NK-92 (cell line): ENCODE data around the gene OR5B21.

ENCODE experiments used
- DNase-seq: peaks from one replicate; lab custom pipeline; 2025; ENCODE audit not compliant: unreplicated experiment; lab: John Stamatoyannopoulos, UW

Gene OR5B21

GRCh38 chr11:58508005-58508404, at the start of gene OR5B21:
OR5B21 (minus strand) TSS chr11:58508105; CDS start chr11:58508105, 0 bp downstream.
- DNase-seq = no peak

GRCh38 chr11:58549644-58550043, 41.7 kb upstream of the OR5B21 start:
- DNase-seq = no peak

- DNase-seq = no peak
These were observed 38.9 kb upstream of the OR5B21 start for GRCh38 chr11:58546841-58547240.

- DNase-seq = no peak
These were observed 24.0 kb upstream of the OR5B21 start for GRCh38 chr11:58531865-58532341.

GRCh38 chr11:58530236-58530635, 22.3 kb upstream of the OR5B21 start:
- no peak for DNase-seq

- DNase-seq = no peak
These were observed 19.5 kb upstream of the OR5B21 start for GRCh38 chr11:58527429-58527828.

GRCh38 chr11:58526721-58527120, 18.8 kb upstream of the OR5B21 start:
- no peak for DNase-seq

- DNase-seq = no peak
These were observed 17.2 kb upstream of the OR5B21 start for GRCh38 chr11:58525037-58525614.

GRCh38 chr11:58524232-58525036, 16.5 kb upstream of the OR5B21 start:
- no peak for DNase-seq

- no peak for DNase-seq
These were observed 6.0 kb upstream of the OR5B21 start for GRCh38 chr11:58513747-58514367.

GRCh38 chr11:58511636-58512035, 3.7 kb upstream of the OR5B21 start:
- no peak for DNase-seq

- no peak for DNase-seq
These were observed 1.8 kb upstream of the OR5B21 start for GRCh38 chr11:58509748-58510147.

GRCh38 chr11:58508814-58509213, 909 bp upstream of the OR5B21 start:
- DNase-seq = no peak

GRCh38 chr11:58507355-58507754, 550 bp downstream of the OR5B21 start:
- no peak for DNase-seq

- DNase-seq = no peak
These were observed 970 bp downstream of the OR5B21 start for GRCh38 chr11:58506935-58507334.

GRCh38 chr11:58505849-58506248, 2.1 kb downstream of the OR5B21 start:
- no peak for DNase-seq

GRCh38 chr11:58504232-58504631, 3.7 kb downstream of the OR5B21 start:
- no peak for DNase-seq

GRCh38 chr11:58503361-58503856, 4.5 kb downstream of the OR5B21 start:
- DNase-seq = no peak

- no peak for DNase-seq
These were observed 5.9 kb downstream of the OR5B21 start for GRCh38 chr11:58502004-58502403.

GRCh38 chr11:58498464-58498863, 9.4 kb downstream of the OR5B21 start:
- no peak for DNase-seq

GRCh38 chr11:58497951-58498350, 10.0 kb downstream of the OR5B21 start:
- no peak for DNase-seq

- DNase-seq = no peak
These were observed 12.0 kb downstream of the OR5B21 start for GRCh38 chr11:58495906-58496305.
